H1 (cell line): ENCODE measurements around the gene FGGY. TPM values are rescaled to one million over a fixed set of nuclear protein-coding genes. Genes with fewer than 3 reads are reported as not detected.

Experiments used
- CTCF ChIA-PET: fragments of 300-600 bp; sonication (Branson Sonifier 250); formaldehyde crosslinking; loops from one replicate; lab custom pipeline; 2021; ENCODE audit not compliant: partially characterized antibody; lab: Charles Lee
- POLR2A ChIA-PET: fragments of 300-600 bp; sonication (Branson Sonifier 250); formaldehyde crosslinking; loops from one replicate; lab custom pipeline; 2021; ENCODE audit warnings: inconsistent platforms; ENCODE audit not compliant: partially characterized antibody; lab: Charles Lee
- DNase-seq, 2 experiments: peaks; one replicate each; pipeline versions ENCODE4 v3.0.0 to v3.0.0-alpha.2; 2010 to 2022; ENCODE audit warnings: low spot score in 2 of 2, low read depth in 1 of 2, mixed read lengths in 1 of 2
- FAIRE-seq: peaks from 2 replicates; lab custom pipeline; 2011; peaks lifted over from hg19 to GRCh38; lab: Jason Lieb, UNC
- H2AFZ ChIP-seq: 2 replicates; pipeline ENCODE4 v1.8.1; 2012; ENCODE audit warnings: low read length, inconsistent platforms
- H2AK5ac ChIP-seq: 2 replicates; pipeline ENCODE4 v1.6.1; 2013; ENCODE audit warnings: low read depth, low read length
- H2BK120ac ChIP-seq: replicated peaks from 2 replicates; pipeline ENCODE3; 2013; ENCODE audit warnings: low read depth, low read length, inconsistent platforms
- H2BK12ac ChIP-seq: 2 replicates; pipeline ENCODE4 v1.6.1; 2013; ENCODE audit warnings: low read depth, low read length
- H2BK15ac ChIP-seq: 2 replicates; pipeline ENCODE4 v1.6.1; 2013; ENCODE audit warnings: low read length
- H2BK20ac ChIP-seq: 2 replicates; pipeline ENCODE4 v1.6.1; 2013; ENCODE audit warnings: low read length
- H2BK5ac ChIP-seq: 2 replicates; pipeline ENCODE4 v1.6.1; 2013; ENCODE audit warnings: low read depth, low read length
- H3K14ac ChIP-seq: 2 replicates; pipeline ENCODE4 v1.6.1; 2013; ENCODE audit warnings: inconsistent platforms; ENCODE audit not compliant: insufficient read length
- H3K18ac ChIP-seq: 2 replicates; pipeline ENCODE4 v1.6.1; 2013; ENCODE audit warnings: low read length; ENCODE audit errors: extremely low read depth
- H3K23ac ChIP-seq: 2 replicates; pipeline ENCODE4 v1.6.1; 2013; ENCODE audit warnings: inconsistent platforms; ENCODE audit not compliant: insufficient read length
- H3K23me2 ChIP-seq: 2 replicates; pipeline ENCODE4 v1.6.1; 2013; ENCODE audit warnings: low read depth, low read length
- H3K27ac ChIP-seq: 2 replicates; pipeline ENCODE4 v1.6.1; 2011; ENCODE audit warnings: low read depth, low read length, inconsistent platforms
- H3K27me3 ChIP-seq, 4 experiments: replicated peaks in 1 of 4; 1 replicate in 1 of 4; 2 replicates in 3 of 4; pipeline versions ENCODE4 v1.6.1 to v1.8.1; 2011 to 2013; ENCODE audit warnings: low read length in 3 of 4, mild to moderate bottlenecking in 3 of 4, inconsistent platforms in 2 of 4, mixed read lengths in 2 of 4, moderate library complexity in 1 of 4; ENCODE audit not compliant: control insufficient read depth in 3 of 4, insufficient read depth in 3 of 4; ENCODE audit errors: extremely low read depth in 1 of 4
- H3K36me3 ChIP-seq, 4 experiments: 2 replicates each; pipeline versions ENCODE4 v1.6.1 to v1.8.1; 2011 to 2013; ENCODE audit warnings: mild to moderate bottlenecking in 4 of 4, low read length in 3 of 4, moderate library complexity in 2 of 4, control low read depth in 1 of 4, inconsistent platforms in 1 of 4; ENCODE audit not compliant: insufficient read depth in 4 of 4, control insufficient read depth in 2 of 4
- H3K4ac ChIP-seq: replicated peaks from 2 replicates; pipeline ENCODE3; 2013; ENCODE audit warnings: low read length, low read depth, mixed read lengths, inconsistent platforms; ENCODE audit not compliant: insufficient read length
- H3K4me1 ChIP-seq, 4 experiments: replicated peaks in 1 of 4; 1 replicate in 1 of 4; 2 replicates in 3 of 4; pipeline versions ENCODE4 v1.6.1 to v1.8.1; 2011 to 2013; ENCODE audit warnings: low read length in 3 of 4, inconsistent platforms in 2 of 4, mixed read lengths in 1 of 4; ENCODE audit not compliant: insufficient read depth in 4 of 4, control insufficient read depth in 3 of 4
- H3K4me2 ChIP-seq, 2 experiments: 2 replicates each; pipeline versions ENCODE4 v1.6.1 to v1.8.1; 2011 to 2013; ENCODE audit warnings: low read depth in 2 of 2, low read length in 2 of 2, control low read depth in 1 of 2, inconsistent platforms in 1 of 2, mild to moderate bottlenecking in 1 of 2; ENCODE audit not compliant: insufficient read depth in 1 of 2
- H3K4me3 ChIP-seq, 4 experiments: fragments of 200-600, 300-600 bp in 1 of 4; sonication (generic), shearing (Covaris generic), sonication (Bioruptor Twin) in 1 of 4; 2 replicates each; pipeline versions ENCODE4 v1.5.1 to v1.8.1; 2011 to 2016; ENCODE audit warnings: low read length in 4 of 4, low read depth in 3 of 4, control low read depth in 2 of 4, inconsistent platforms in 2 of 4, mild to moderate bottlenecking in 2 of 4, mixed read lengths in 1 of 4, moderate library complexity in 1 of 4; ENCODE audit not compliant: insufficient read depth in 2 of 4; ENCODE audit errors: extremely low read depth in 1 of 4
- H3K56ac ChIP-seq: replicated peaks from 2 replicates; pipeline ENCODE3; 2013; ENCODE audit warnings: low read depth, mild to moderate bottlenecking, mixed read lengths, low read length, inconsistent platforms; ENCODE audit not compliant: insufficient read length
- H3K79me1 ChIP-seq: 2 replicates; pipeline ENCODE4 v1.6.1; 2013; ENCODE audit warnings: low read depth, low read length, control low read depth
- H3K79me2 ChIP-seq, 2 experiments: 2 replicates each; pipeline versions ENCODE4 v1.6.1 to v1.8.1; 2012 to 2013; ENCODE audit warnings: low read length in 2 of 2, mild to moderate bottlenecking in 2 of 2, inconsistent platforms in 1 of 2; ENCODE audit not compliant: insufficient read depth in 2 of 2, control insufficient read depth in 1 of 2
- H3K9ac ChIP-seq, 4 experiments: replicated peaks in 1 of 4; 1 replicate in 1 of 4; 2 replicates in 3 of 4; pipeline versions ENCODE4 v1.6.1 to v1.8.1; 2011 to 2013; ENCODE audit warnings: low read depth in 3 of 4, low read length in 3 of 4, control low read depth in 2 of 4, mild to moderate bottlenecking in 2 of 4, moderate library complexity in 2 of 4, inconsistent platforms in 1 of 4; ENCODE audit errors: extremely low read depth in 1 of 4
- H3K9me3 ChIP-seq, 2 experiments: 2 replicates each; pipeline versions ENCODE4 v1.6.1 to v1.8.1; 2012 to 2013; ENCODE audit warnings: mild to moderate bottlenecking in 2 of 2, moderate library complexity in 2 of 2, control low read depth in 1 of 2, inconsistent platforms in 1 of 2, low read depth in 1 of 2, low read length in 1 of 2, mixed read lengths in 1 of 2; ENCODE audit not compliant: insufficient read depth in 2 of 2
- H4K20me1 ChIP-seq, 2 experiments: replicated peaks in 1 of 2; 2 replicates each; pipeline versions ENCODE3 to v1.8.1; 2011 to 2013; ENCODE audit warnings: inconsistent platforms in 2 of 2, low read length in 2 of 2, mild to moderate bottlenecking in 1 of 2; ENCODE audit not compliant: insufficient read depth in 2 of 2, control insufficient read depth in 1 of 2
- H4K5ac ChIP-seq: 2 replicates; pipeline ENCODE4 v1.6.1; 2013; ENCODE audit warnings: low read length, low read depth, mixed read lengths, inconsistent platforms; ENCODE audit not compliant: insufficient read length
- H4K8ac ChIP-seq: 2 replicates; pipeline ENCODE4 v1.8.0; 2013; ENCODE audit warnings: mild to moderate bottlenecking, moderate library complexity, low read length, inconsistent platforms; ENCODE audit not compliant: insufficient read depth; ENCODE audit errors: extremely low read depth
- H4K91ac ChIP-seq: replicated peaks from 2 replicates; pipeline ENCODE3; 2013; ENCODE audit warnings: low read length, mixed read lengths, inconsistent platforms; ENCODE audit not compliant: insufficient read length
- BACH1 ChIP-seq: IDR thresholded peaks from 2 replicates; pipeline ENCODE4 v1.6.1; 2012; ENCODE audit warnings: low read length, improper control_type of control experiment
- KDM4A ChIP-seq: IDR thresholded peaks from one replicate; pipeline ENCODE4 v1.7.1; 2012; ENCODE audit warnings: low read depth, mild to moderate bottlenecking, moderate library complexity, low read length, inconsistent platforms; ENCODE audit not compliant: severe bottlenecking
- KDM5A ChIP-seq: fragments of 200-600 bp; IDR thresholded peaks from 2 replicates; pipeline ENCODE4 v1.7.1; 2012; ENCODE audit warnings: mild to moderate bottlenecking, low read length, inconsistent platforms, mixed read lengths
- NANOG ChIP-seq: IDR thresholded peaks from 2 replicates; pipeline ENCODE4 v1.6.1; 2011; ENCODE audit warnings: low read length, low read depth, mild to moderate bottlenecking, inconsistent platforms; ENCODE audit not compliant: insufficient read depth, poor library complexity, severe bottlenecking
- NRF1 ChIP-seq: IDR thresholded peaks from 2 replicates; pipeline ENCODE4 v1.6.1; 2011; ENCODE audit warnings: mild to moderate bottlenecking, low read depth, low read length, improper control_type of control experiment
- POLR2A ChIP-seq, 2 experiments: IDR thresholded peaks; 1 replicate in 1 of 2; 2 replicates in 1 of 2; pipeline ENCODE4 v1.6.1; 2011; ENCODE audit warnings: low read depth in 2 of 2, low read length in 2 of 2, mild to moderate bottlenecking in 2 of 2; ENCODE audit errors: control extremely low read depth in 1 of 2
- RNF2 ChIP-seq: fragments of 200-900, 300-1000 bp; sonication (generic); IDR thresholded peaks from 2 replicates; pipeline ENCODE4 v1.7.1; 2016; ENCODE audit warnings: borderline replicate concordance, low read depth, mild to moderate bottlenecking, antibody characterized with exemption, low read length; ENCODE audit not compliant: poor library complexity, severe bottlenecking; ENCODE audit errors: missing control alignments
- RXRA ChIP-seq: IDR thresholded peaks from 2 replicates; pipeline ENCODE4 v1.6.1; 2011; ENCODE audit warnings: low read depth, mild to moderate bottlenecking, low read length, moderate library complexity; ENCODE audit not compliant: insufficient read depth
- SP1 ChIP-seq: IDR thresholded peaks from 2 replicates; pipeline ENCODE4 v1.6.1; 2011; ENCODE audit warnings: low read depth, low read length
- TAF7 ChIP-seq: optimal IDR thresholded peaks from 2 replicates; pipeline ENCODE3; 2011; ENCODE audit warnings: low read depth, mild to moderate bottlenecking, inconsistent platforms, low read length, moderate library complexity, borderline replicate concordance
- ZNF274 ChIP-seq: IDR thresholded peaks from 2 replicates; pipeline ENCODE4 v1.7.0; 2012; ENCODE audit warnings: low read length, borderline replicate concordance; ENCODE audit errors: extremely low read depth
- WGBS, 2 experiments: shearing (Covaris generic) in 1 of 2; methylation state at CpG; one replicate each; pipeline versions ENCODE4 v1.1.6 to v1.1.7; 2013 to 2015; ENCODE audit warnings: low lambda C conversion rate in 2 of 2, mixed read lengths in 2 of 2, inconsistent platforms in 1 of 2, low coverage in 1 of 2, missing lambda C conversion rate in 1 of 2; ENCODE audit not compliant: insufficient replicate concordance in 2 of 2, insufficient coverage in 1 of 2, insufficient read length in 1 of 2; ENCODE audit errors: extremely low coverage in 1 of 2, missing lambda C conversion rate in 1 of 2; 5-methylcytosine and 5-hydroxymethylcytosine counted together
- polyA plus RNA-seq, 7 experiments: library from polyadenylated mRNA; depleted of rRNA in 3 of 7; stranded (reverse) in 5 of 7; unstranded in 2 of 7; fragments of >200 nt in 5 of 7; fragments of 200-250 nt in 2 of 7; gene quantifications; 1 replicate in 5 of 7; 2 replicates in 1 of 7; 4 replicates in 1 of 7; pipeline versions ENCODE4 v1.2.1 to v1.2.3, GENCODE V29; 2011 to 2013; ENCODE audit warnings: missing spikeins in 2 of 7, mixed read lengths in 2 of 7
- total RNA-seq: library from RNA; stranded (reverse); fragmentation: NEBNext Ultra II Directional; extraction: Animal tissue kit (Norgen Biotek cat#: 25700); gene quantifications from 2 replicates; pipeline ENCODE4 v1.2.1, GENCODE V29; 2021

FGGY gene
- total and polyA plus RNA-seq, 2 of the 8 experiments (the other 6 are each of a cell fraction or from before 2014, with no cell fraction given): 10.3 to 12.5 TPM

- Histone ChIP-seq H3K27ac (no peak overlapping the region), H3K4me2 (no peak overlapping the region), H3K23me2 (no peaks in the 10 kb centered on the region), H4K8ac (no peak overlapping the region), H2AK5ac (no peak overlapping the region), H4K5ac (no peak overlapping the region), H3K79me2 (no peaks in the 10 kb centered on the region), H3K27me3 (no peaks in the 10 kb centered on the region), H3K14ac (no peak overlapping the region), H4K20me1 (no peaks in the 10 kb centered on the region), H3K23ac (no peak overlapping the region), H2BK120ac (no peak overlapping the region), H3K9me3 (peaks cover 0 to 7% of the 10 kb centered on the region in 2 experiments; a peak in 1 of 4 replicates), H3K4me1 (no peaks in the 10 kb centered on the region), H2BK5ac (no peak overlapping the region), H2BK12ac (no peak overlapping the region), H2BK15ac (no peak overlapping the region), H3K18ac (no peak overlapping the region), H3K79me1 (no peaks in the 10 kb centered on the region), H2AFZ (no peak overlapping the region), H3K4me3 (no peak overlapping the region), H3K9ac (no peak overlapping the region), H4K91ac (no peak overlapping the region), H2BK20ac (no peak overlapping the region), H3K56ac (no peak overlapping the region), H3K4ac (no peak overlapping the region), H3K36me3 (no peaks in the 10 kb centered on the region)
- ChIA-PET CTCF (interaction anchor here (1.3 to 1.8 kb wide), 4 partner anchors 8 to 332 kb away, joined by 3 to 6 read pairs (median 6); no protein-coding TSS in a partner anchor), POLR2A (no interaction called here)
- DNase-seq: no peak
- WGBS, 2 experiments: 94% methylated on average over 6 of the region's 6 CpGs; no CpG with 5 or more reads in 1 of the 2 experiments
- no peak for FAIRE-seq
- no peak for TF ChIP-seq TAF7
- TF ChIP-seq RXRA: no peak
- no peak for TF ChIP-seq KDM5A
- TF ChIP-seq NANOG: no peak
- no peak for TF ChIP-seq RNF2
- TF ChIP-seq BACH1: no peak
- TF ChIP-seq NRF1: no peak
- no peak for TF ChIP-seq KDM4A
- TF ChIP-seq POLR2A (IDR thresholded peaks at IDR 0.05; ENCODE audit: control extremely low read depth in 1 of 2, low read depth in 2 of 2, low read length in 2 of 2): no peak
- no peak for TF ChIP-seq ZNF274
- TF ChIP-seq SP1: no peak
Observed at GRCh38 chr1:59367301-59368007, 70.6 kb downstream of the FGGY start.
